COR-L47 (cell line): ENCODE results near the gene CDX4.
"Not testable (repeated sequence)": the region's sequence is repeated elsewhere in the genome, so short reads cannot be mapped to it uniquely, and the experiment has no call there.

Experiments used
- DNase-seq: peaks from one replicate; lab custom pipeline; 2025; lab: John Stamatoyannopoulos, UW

The CDX4 gene

GRCh38 chrX:73446831-73447230, at the start of gene CDX4:
CDX4 (plus strand) TSS chrX:73447053; CDS start chrX:73447254, 201 bp downstream.
- DNase-seq = no peak

GRCh38 chrX:73398185-73398914, 48.5 kb upstream of the CDX4 start:
- no peak for DNase-seq

GRCh38 chrX:73400136-73400748, 46.6 kb upstream of the CDX4 start:
- DNase-seq = no peak

- DNase-seq = no peak
Measured at GRCh38 chrX:73401591-73402266, 45.1 kb upstream of the CDX4 start.

DNA sequence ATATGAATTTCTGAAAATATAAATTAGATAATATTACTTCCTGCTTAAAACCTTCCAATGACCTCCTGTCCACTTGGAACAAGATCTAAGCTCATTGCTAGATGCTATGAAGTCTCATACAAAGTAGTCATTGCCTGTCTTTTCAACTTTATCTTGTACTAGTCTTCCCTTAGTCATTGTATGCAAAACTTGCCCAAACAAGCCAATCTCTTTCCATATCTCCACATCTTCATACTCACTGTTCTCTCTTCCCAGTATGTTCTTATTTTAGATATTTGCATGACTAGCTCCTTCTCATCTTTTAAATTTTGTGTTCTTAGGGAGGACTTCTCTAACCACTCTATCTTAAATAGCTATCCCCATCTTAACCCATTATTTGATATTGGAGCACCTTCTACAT, 33.9 kb upstream of the CDX4 start:
- no peak for DNase-seq

DNA sequence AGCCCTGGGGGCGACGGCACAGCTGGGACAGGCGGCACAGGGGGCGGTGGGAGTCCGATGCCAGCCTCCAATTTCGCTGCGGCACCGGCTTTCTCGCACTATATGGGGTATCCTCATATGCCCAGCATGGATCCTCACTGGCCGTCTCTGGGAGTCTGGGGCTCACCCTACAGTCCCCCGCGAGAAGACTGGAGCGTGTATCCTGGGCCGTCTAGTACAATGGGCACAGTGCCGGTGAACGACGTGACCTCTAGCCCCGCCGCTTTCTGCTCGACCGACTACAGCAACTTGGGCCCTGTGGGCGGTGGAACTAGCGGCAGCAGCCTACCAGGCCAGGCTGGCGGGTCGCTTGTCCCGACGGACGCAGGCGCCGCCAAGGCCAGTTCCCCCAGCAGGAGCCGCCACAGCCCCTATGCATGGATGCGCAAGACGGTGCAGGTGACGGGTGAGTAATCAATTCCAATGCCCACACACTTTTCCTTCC, 500 bp downstream of the CDX4 start:
- DNase-seq = no peak

GRCh38 chrX:73448379-73448778, 1.5 kb downstream of the CDX4 start:
- no peak for DNase-seq

DNA sequence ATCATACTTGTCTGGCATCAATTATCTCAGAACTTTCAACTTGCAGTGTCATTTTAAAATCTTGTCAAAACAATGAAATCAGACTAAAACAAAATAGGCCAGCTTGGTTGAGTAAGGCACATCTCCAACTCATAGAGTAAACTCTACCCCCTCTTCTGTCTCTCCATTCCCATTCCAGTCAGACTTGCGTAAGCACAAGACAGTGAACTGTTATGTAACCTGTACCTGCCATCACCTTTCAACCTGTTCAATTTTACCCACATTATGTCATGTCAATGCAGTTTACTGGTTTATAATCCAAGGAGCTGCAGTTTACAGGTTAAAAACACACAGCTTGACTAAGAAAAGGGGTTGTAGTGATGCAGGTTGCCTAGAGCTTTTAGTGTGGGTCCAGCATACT, 8.3 kb downstream of the CDX4 start:
- DNase-seq = no peak

DNA sequence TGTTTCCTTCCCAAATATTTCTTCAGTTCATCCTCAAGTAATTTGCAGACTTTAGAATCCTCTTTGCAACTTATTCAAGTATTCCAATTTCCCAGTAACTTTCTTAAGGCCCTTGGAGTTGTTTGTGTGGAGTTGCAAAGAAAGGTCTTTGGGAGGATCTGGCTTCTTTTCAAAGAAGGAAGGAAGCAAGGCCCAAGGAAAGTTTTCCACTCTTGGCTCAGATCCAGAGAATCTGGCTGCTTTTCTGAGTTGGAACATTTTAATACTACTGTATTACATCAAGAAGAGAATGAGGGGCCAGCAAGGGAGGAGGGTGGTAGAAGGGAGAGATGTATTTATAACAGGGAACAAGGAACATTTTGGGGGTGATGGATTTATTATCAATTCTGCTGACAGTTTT, 10.5 kb downstream of the CDX4 start:
- DNase-seq = no peak

- DNase-seq = no peak
Measured at GRCh38 chrX:73468376-73468775, 21.5 kb downstream of the CDX4 start.

DNA sequence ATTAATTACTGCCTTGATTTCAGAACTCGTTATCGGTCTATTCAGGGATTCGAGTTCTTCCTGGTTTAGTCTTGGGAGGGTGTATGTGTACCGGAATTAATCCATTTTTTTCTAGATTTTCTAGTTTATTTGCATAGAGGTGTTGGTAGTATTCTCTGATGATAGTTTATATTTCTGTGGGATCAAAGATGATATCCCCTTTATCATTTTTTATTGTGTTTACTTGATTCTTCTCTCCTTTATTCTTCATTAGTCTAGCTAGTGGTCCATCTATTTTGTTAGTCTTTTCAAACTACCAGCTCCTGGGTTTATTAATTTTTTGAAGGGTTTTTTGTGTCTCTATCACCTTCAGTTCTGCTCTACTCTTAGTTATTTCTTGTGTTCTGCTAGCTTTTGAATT, 32.1 kb downstream of the CDX4 start:
- DNase-seq = no peak

- DNase-seq = no peak
Measured at GRCh38 chrX:73481521-73481920, 34.7 kb downstream of the CDX4 start.

GRCh38 chrX:73490661-73491060, 43.8 kb downstream of the CDX4 start:
- no peak for DNase-seq

DNA sequence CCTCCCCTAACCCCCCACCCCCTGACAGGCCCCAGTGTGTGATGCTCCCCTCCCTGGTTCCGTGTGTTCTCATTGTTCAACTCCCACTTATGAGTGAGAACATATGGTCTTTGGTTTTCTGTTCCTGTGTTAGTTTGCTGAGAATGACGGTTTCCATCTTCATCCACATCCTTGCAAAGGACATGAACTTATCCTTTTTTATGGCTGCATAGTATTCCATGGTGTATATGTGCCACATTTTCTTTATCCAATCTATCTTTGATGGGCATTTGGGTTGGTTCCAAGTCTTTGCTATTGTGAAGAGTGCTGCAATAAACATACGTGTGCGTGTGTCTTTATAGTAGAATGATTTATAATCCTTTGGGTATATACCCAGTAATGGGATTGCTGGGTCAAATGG, 45.3 kb downstream of the CDX4 start:
- DNase-seq = not testable (repeated sequence)
